LNCaP clone FGC (cell line): ENCODE measurements around the gene PSD4.

Experiments used
- DNase-seq: peaks from one replicate; pipeline ENCODE4 v3.0.0-alpha.2; 2011; ENCODE audit warnings: low read depth
- H3K4me3 ChIP-seq: 2 replicates; pipeline ENCODE4 v1.5.1; 2011; ENCODE audit warnings: mild to moderate bottlenecking, low read depth, low read length, control low read depth
- TF ChIP-seq, protein P1 (sequence below): IDR thresholded peaks from 2 replicates; pipeline ENCODE4 v1.5.1; 2012; ENCODE audit warnings: mild to moderate bottlenecking; ENCODE audit not compliant: control insufficient read depth, insufficient read depth; ENCODE audit errors: extremely low read depth

Gene PSD4

DNA sequence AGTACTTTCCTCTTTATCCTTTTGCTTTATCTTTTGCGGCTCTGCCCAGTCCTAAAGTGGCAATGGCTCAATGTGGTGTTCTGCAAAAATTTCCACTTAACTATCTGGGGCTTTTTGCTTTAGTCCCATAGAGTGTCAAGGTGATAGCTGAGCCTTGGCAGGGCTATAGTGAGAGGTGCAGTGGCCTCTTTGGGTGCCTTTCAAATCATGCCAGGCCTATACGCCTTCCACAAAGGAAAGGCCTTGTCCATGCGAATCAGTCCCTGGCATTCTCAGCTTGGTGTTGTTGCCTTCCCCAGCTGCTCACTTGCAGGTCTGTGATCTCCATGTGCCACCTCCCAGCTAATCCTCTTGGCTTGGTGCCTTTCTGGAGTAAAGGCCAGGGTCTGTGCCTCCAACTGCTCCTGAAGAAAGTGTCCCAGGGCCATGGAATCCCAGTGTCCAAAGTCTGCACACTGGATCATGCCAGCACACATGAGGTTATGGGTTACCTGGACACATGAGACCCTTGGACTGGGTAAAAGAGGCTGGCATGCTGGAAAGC lies 78.3 kb downstream of the PSD4 start:
- TF ChIP-seq, protein P1, sequence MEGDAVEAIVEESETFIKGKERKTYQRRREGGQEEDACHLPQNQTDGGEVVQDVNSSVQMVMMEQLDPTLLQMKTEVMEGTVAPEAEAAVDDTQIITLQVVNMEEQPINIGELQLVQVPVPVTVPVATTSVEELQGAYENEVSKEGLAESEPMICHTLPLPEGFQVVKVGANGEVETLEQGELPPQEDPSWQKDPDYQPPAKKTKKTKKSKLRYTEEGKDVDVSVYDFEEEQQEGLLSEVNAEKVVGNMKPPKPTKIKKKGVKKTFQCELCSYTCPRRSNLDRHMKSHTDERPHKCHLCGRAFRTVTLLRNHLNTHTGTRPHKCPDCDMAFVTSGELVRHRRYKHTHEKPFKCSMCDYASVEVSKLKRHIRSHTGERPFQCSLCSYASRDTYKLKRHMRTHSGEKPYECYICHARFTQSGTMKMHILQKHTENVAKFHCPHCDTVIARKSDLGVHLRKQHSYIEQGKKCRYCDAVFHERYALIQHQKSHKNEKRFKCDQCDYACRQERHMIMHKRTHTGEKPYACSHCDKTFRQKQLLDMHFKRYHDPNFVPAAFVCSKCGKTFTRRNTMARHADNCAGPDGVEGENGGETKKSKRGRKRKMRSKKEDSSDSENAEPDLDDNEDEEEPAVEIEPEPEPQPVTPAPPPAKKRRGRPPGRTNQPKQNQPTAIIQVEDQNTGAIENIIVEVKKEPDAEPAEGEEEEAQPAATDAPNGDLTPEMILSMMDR: no peak
- DNase-seq: no peak
- no peak overlapping the region for H3K4me3 ChIP-seq

DNA sequence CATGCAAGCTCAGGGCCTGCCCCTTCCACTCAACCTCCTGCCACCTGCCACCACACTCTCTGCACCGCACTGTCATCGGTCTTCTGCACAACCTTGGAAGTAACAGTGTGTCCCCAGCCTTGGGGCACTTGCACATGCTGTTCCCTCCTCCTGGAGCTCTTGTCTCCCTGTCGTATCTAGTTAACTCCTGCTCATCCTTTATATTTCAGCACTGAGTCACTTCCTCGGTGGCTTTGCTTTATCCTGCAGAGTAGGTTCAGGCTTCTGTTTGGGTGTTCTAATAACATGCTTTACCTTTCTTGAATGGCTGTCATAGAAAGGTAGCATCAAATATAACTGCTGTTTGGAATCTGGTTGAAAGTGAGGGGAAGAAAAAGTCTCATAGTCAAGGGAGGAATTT lies 79.7 kb downstream of the PSD4 start:
- DNase-seq: no peak
- H3K4me3 ChIP-seq: no peak overlapping the region
- TF ChIP-seq, protein P1: no peak

DNA sequence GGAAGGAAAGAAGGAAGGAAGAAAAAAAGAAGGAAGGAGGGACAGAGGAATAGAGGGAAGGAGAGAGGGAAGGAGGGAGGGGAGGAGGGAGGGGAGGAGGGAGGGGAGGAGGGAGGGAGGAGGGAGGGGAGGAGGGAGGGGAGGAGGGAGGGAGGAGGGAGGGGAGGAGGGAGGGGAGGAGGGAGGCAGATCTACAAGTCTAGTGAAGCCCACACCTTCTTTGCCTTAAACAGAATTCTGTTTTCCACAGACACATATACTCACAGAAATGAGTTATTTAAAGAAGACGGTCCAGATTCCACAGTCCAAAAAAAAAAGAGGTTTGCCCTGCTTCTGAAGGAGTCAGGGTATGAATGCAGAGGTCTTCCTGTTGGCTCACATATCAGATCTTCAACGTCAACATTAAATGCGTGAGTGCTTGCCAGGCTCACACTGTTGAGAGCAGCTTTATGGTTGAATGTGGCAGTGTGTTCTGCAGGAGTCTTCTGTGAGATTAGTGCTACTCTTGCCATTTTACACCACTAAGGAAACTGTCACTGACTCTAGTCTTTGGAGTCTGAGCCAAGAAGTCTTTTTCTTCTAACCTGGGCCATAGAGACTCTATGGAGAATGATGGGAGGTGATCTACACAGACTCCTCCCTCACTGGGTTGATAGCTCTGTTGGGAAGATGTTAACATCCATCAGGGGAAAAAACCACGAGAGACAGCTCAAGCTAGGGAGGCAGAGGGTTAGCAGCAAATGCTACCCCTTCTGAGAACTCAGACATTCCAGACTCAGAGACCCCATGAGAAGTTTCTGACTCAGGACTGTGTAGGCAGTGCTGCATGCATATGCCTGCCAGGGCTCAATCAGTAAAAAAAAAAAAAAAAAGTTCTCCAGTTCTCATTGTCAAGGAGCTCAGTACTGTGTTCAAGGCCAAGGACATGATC lies 81.6 kb downstream of the PSD4 start:
- TF ChIP-seq, protein P1: no peak
- H3K4me3 ChIP-seq: no peak overlapping the region
- no peak for DNase-seq

DNA sequence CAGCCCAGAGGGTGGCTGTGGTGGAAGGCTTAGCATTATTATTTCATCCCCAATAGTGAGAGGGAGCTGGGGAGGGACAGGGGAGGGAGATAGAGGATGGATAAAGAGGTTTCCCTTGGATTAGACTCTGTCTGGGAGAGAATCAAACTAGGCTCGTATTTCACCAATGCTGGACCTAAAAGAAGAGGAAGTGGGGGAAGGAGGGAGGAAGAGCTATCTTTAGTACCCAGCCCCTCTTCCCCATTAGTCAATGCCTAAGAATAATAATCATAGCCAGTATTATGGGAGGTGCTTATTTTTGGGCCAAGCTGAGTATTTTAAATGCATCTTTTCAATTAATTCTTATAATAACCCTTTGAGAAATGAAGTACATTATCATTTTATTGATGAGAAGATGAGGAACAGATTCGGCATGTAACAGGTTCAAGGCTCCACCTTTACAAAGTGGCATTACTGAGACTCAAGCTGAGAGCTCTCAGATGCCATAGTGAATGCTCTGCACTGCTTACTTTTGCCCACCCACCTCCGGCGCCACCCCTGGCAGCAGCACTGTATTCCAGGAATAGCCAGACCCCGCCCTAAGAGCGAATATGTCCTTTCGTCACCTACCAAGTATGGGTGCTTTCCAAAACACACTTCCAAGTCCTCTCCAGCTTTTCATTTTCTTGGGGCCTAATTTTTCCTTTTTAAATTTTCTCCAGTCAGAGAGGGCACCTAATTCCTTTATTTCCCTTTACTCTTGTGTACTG lies 83.9 kb downstream of the PSD4 start:
- H3K4me3 ChIP-seq: no peak overlapping the region
- DNase-seq: no peak

DNA sequence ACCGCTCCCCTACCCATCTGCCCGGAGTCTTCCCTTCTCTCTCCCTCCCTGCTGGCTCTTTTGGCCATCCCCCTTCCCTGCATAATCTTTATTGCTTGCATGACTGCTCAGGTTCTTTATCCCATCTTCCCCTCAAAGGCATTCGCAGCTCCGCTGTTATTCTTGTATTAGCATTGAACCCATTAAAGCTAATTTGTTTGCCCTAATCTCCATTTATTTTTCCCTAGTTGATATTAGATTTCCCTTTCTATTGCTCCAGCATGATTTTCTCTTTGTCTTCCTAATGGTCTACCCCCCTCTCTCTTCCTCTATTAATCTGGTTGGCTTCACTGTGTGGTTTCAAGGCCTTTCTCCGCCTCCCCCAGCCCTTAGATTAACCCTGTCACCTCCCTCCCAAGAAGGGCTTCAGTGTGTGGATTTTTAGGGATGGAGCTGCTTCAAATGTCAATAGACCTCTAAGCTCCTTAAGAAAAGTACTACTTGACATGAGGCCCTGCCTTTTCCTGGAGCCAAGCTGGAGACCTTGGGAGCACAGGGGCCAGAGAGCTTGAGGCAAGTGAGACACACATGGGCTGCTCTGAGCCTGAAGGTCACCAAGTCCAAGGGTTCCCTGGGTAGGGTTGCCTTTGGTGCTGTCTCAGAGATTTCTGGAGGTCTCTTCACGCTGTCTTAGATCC lies 84.8 kb downstream of the PSD4 start:
- no peak for DNase-seq
- H3K4me3 ChIP-seq: no peak overlapping the region
- TF ChIP-seq, protein P1: no peak

More for the DNA sequence above, 83.9 kb downstream of the PSD4 start:
- TF ChIP-seq, protein P1: no peak
